ENCODE measurements around the gene EHD4.

- TF ChIP-seq, protein P1, sequence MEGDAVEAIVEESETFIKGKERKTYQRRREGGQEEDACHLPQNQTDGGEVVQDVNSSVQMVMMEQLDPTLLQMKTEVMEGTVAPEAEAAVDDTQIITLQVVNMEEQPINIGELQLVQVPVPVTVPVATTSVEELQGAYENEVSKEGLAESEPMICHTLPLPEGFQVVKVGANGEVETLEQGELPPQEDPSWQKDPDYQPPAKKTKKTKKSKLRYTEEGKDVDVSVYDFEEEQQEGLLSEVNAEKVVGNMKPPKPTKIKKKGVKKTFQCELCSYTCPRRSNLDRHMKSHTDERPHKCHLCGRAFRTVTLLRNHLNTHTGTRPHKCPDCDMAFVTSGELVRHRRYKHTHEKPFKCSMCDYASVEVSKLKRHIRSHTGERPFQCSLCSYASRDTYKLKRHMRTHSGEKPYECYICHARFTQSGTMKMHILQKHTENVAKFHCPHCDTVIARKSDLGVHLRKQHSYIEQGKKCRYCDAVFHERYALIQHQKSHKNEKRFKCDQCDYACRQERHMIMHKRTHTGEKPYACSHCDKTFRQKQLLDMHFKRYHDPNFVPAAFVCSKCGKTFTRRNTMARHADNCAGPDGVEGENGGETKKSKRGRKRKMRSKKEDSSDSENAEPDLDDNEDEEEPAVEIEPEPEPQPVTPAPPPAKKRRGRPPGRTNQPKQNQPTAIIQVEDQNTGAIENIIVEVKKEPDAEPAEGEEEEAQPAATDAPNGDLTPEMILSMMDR (IDR thresholded peaks at IDR 0.05): no peak
- no peak for TF ChIP-seq POLR2A (IDR thresholded peaks at IDR 0.05)
Observed at GRCh38 chr15:41853831-41854230, 118.5 kb downstream of the EHD4 start.

All from body of pancreas (tissue), 4 donors.